GM12891 (cell line): ENCODE data around the gene MUSTN1.

Source experiments
- POLR2A ChIP-seq: IDR thresholded peaks from 2 replicates; pipeline ENCODE4 v1.6.1; 2011; ENCODE audit warnings: low read depth, low read length, control low read depth
- POLR2AphosphoS5 ChIP-seq: IDR thresholded peaks from 2 replicates; pipeline ENCODE4 v1.6.1; 2011; ENCODE audit warnings: low read depth, low read length, control low read depth
- POU2F2 ChIP-seq: IDR thresholded peaks from 2 replicates; pipeline ENCODE4 v1.6.1; 2011; ENCODE audit warnings: low read depth, mild to moderate bottlenecking, control low read depth, low read length, moderate library complexity
- SPI1 ChIP-seq: IDR thresholded peaks from 2 replicates; pipeline ENCODE4 v1.6.1; 2011; ENCODE audit warnings: low read depth, low read length, control low read depth
- TAF1 ChIP-seq: IDR thresholded peaks from 2 replicates; pipeline ENCODE4 v1.6.1; 2011; ENCODE audit warnings: low read depth, low read length, control low read depth

GRCh38 chr3:52800079-52800478 lies 34.7 kb downstream of the MUSTN1 start:
- TF ChIP-seq POLR2AphosphoS5 (no peak), POLR2A (no peak), TAF1 (no peak), SPI1 (no peak), POU2F2 (no peak)
